ENCODE results near the gene SARM1. TPM values are rescaled to one million over a fixed set of nuclear protein-coding genes. Genes with fewer than 3 reads are reported as not detected.

Gene SARM1
- total and polyA plus RNA-seq, 2 of the 13 experiments (the other 11 are each of a cell fraction or from before 2014, with no cell fraction given): 0.73 to 0.86 TPM

- no peaks in the 10 kb centered on the region for H3K9me3 ChIP-seq (ENCODE audit: low read length)
- ChIA-PET CTCF (ENCODE audit: low intra/inter-chr PET ratio, low total read pairs) (no interaction called here), POLR2A (interaction anchor here (0.7 to 8.3 kb wide), 18 partner anchors 10 to 99 kb away, joined by 3 to 183 read pairs (median 8); partner anchors contain the start of genes IFT20, POLDIP2, SLC46A1 and TMEM97)
- DNase-seq (ENCODE audit: low spot score) (peak; percentile 7), FAIRE-seq (no peak), ATAC-seq (no peak)
- H3K79me2 ChIP-seq (ENCODE audit: insufficient read depth, low read length): peaks cover 7% of the 10 kb centered on the region
- peaks cover 52% of the 10 kb centered on the region for H3K4me1 ChIP-seq (ENCODE audit: insufficient read depth, low read length)
- H3K27me3 ChIP-seq (ENCODE audit: control insufficient read depth in 1 of 2, insufficient read depth in 2 of 2, low read length in 2 of 2): no peaks in the 10 kb centered on the region
- H3K9ac ChIP-seq (ENCODE audit: insufficient read depth, low read depth, low read length): peak overlapping the region; percentile 59
- H2AFZ ChIP-seq (ENCODE audit: low read length): no peak overlapping the region
- TSS peak; percentile 52 for BruUV-seq (replicated peaks)
- H3K4me2 ChIP-seq (ENCODE audit: low read depth, low read length): peak overlapping the region; percentile 96
- WGBS (ENCODE audit: low lambda C conversion rate): 0% methylated on average over 1 of the region's 1 CpG
- intact Hi-C loops (cut with micrococcal nuclease; ENCODE audit: unreplicated experiment) (loop anchor here (1.0 to 2.0 kb wide), 2 partner anchors 35 to 46 kb away; partner anchors contain the start of genes IFT20 and TNFAIP1), in situ Hi-C loops (cut with HindIII; ENCODE audit: extremely low pct_ligation_motif_present, low pct_unique_long_range_greater_than_20kb) (no loop called here)
- no peaks in the 10 kb centered on the region for H3K36me3 ChIP-seq (replicated peaks in 1 of 2; ENCODE audit: control insufficient read depth in 1 of 2, insufficient read depth in 2 of 2, low read length in 2 of 2)
- H3K27ac ChIP-seq (ENCODE audit: extremely low read length, insufficient read depth, low read length): peak overlapping the region; percentile 92
- H4K20me1 ChIP-seq (ENCODE audit: insufficient read depth, low read length): no peaks in the 10 kb centered on the region
- peak overlapping the region; percentile 23 to 57 (median 30); a peak in 5 of 6 replicates for H3K4me3 ChIP-seq (replicated peaks in 1 of 3; ENCODE audit: insufficient read depth in 1 of 3, low read depth in 2 of 3, low read length in 3 of 3)
- no peak for TF ChIP-seq MIER2 (CRISPR knock-in tag; IDR thresholded peaks at IDR 0.05)
- 0 out of 2 replicates have a peak, but pooled peaks have one; percentile 4 for TF ChIP-seq ZBTB2 (CRISPR knock-in tag; IDR thresholded peaks at IDR 0.05; ENCODE audit: low read depth)
- peak; percentile 63 for TF ChIP-seq ZEB1 (IDR thresholded peaks at IDR 0.05; ENCODE audit: insufficient replicate concordance, low read depth)
- 0 out of 2 replicates have a peak, but pooled peaks have one; percentile 9 for TF ChIP-seq ZNF639 (CRISPR knock-in tag; conservative IDR thresholded peaks at IDR 0.05)
- 0 out of 2 replicates have a peak, but pooled peaks have one; percentile 10 for TF ChIP-seq ZSCAN9 (CRISPR knock-in tag; IDR thresholded peaks at IDR 0.05; ENCODE audit: borderline replicate concordance)
- TF ChIP-seq JUNB (CRISPR knock-in tag; IDR thresholded peaks at IDR 0.05; ENCODE audit: borderline replicate concordance): no peak
- peak; percentile 49; the same call in 1 of the 2 replicates for TF ChIP-seq SSRP1 (CRISPR knock-in tag; IDR thresholded peaks at IDR 0.05)
- peak; percentile 6; the same call in 1 of the 2 replicates for TF ChIP-seq KLF6 (CRISPR knock-in tag; IDR thresholded peaks at IDR 0.05)
- no peak for TF ChIP-seq SP5 (CRISPR knock-in tag; IDR thresholded peaks at IDR 0.05; ENCODE audit: borderline replicate concordance, low read depth)
- peak; percentile 19; the same call in 1 of the 2 replicates for TF ChIP-seq ZNF335 (CRISPR knock-in tag; IDR thresholded peaks at IDR 0.05)
- TF ChIP-seq HNF1A (IDR thresholded peaks at IDR 0.05; ENCODE audit: low read depth): 0 out of 2 replicates have a peak, but pooled peaks have one; percentile 9
- no peak for TF ChIP-seq HNF1A (CRISPR knock-in tag; IDR thresholded peaks at IDR 0.05; ENCODE audit: borderline replicate concordance)
- 0 out of 2 replicates have a peak, but pooled peaks have one; percentile 9 for TF ChIP-seq KAT8 (CRISPR knock-in tag; IDR thresholded peaks at IDR 0.05)
- no peak for TF ChIP-seq ZNF570 (CRISPR knock-in tag; IDR thresholded peaks at IDR 0.05; ENCODE audit: borderline replicate concordance)
- peak; percentile 88 for TF ChIP-seq ZNF629 (CRISPR knock-in tag; conservative IDR thresholded peaks at IDR 0.05)
- TF ChIP-seq CREM (IDR thresholded peaks at IDR 0.05): 0 out of 2 replicates have a peak, but pooled peaks have one; percentile 16
- no peak for TF ChIP-seq CREM (CRISPR knock-in tag; IDR thresholded peaks at IDR 0.05)
- 0 out of 2 replicates have a peak, but pooled peaks have one; percentile 25 for TF ChIP-seq SIX1 (CRISPR knock-in tag; IDR thresholded peaks at IDR 0.05; ENCODE audit: borderline replicate concordance)
Measured at GRCh38 chr17:28370744-28371103, 770 bp upstream of the SARM1 start.
